AG04450 (cell line): ENCODE data around the gene EPHA7. TPM values are rescaled to one million over a fixed set of nuclear protein-coding genes. Genes with fewer than 3 reads are reported as not detected.

Experiments
- CTCF ChIA-PET: fragments of 300-600, 350-600 bp; formaldehyde crosslinking; extraction: SDS; loops from one replicate; lab custom pipeline; 2022; ENCODE audit warnings: antibody characterized with exemption, inconsistent platforms; lab: Charles Lee
- POLR2A ChIA-PET: fragments of 350-600 bp; formaldehyde crosslinking; extraction: SDS; loops from one replicate; lab custom pipeline; 2021; ENCODE audit warnings: antibody characterized with exemption, inconsistent platforms; lab: Yijun Ruan, JAX
- DNase-seq: peaks from one replicate; pipeline ENCODE4 v3.0.0-alpha.2; 2011; ENCODE audit warnings: low read depth, low spot score
- H3K27ac ChIP-seq: one replicate; pipeline ENCODE4 v1.5.1; 2012; ENCODE audit warnings: low read depth, low read length, control low read depth
- H3K27me3 ChIP-seq: one replicate; pipeline ENCODE4 v1.6.0; 2012; ENCODE audit warnings: low read length; ENCODE audit not compliant: control insufficient read depth, insufficient read depth
- H3K4me3 ChIP-seq: 2 replicates; pipeline ENCODE4 v1.5.1; 2011; ENCODE audit warnings: mild to moderate bottlenecking, low read depth, low read length, control low read depth
- H3K9me3 ChIP-seq: 2 replicates; pipeline ENCODE4 v1.5.1; 2012; ENCODE audit warnings: low read length; ENCODE audit not compliant: control insufficient read depth, insufficient read depth
- CTCF ChIP-seq: IDR thresholded peaks from 2 replicates; pipeline ENCODE4 v1.5.1; 2011; ENCODE audit warnings: low read depth, low read length, control low read depth, inconsistent platforms
- polyA minus RNA-seq: library from RNA; depleted of rRNA, polyadenylated mRNA; stranded (reverse); fragments of >200 nt; gene quantifications from 2 replicates; pipeline ENCODE4 v1.2.3, GENCODE V29; 2011; rRNA and poly(A)+ RNA removed
- polyA plus RNA-seq: library from polyadenylated mRNA; depleted of rRNA; stranded (reverse); fragments of >200 nt; gene quantifications from 2 replicates; pipeline ENCODE4 v1.2.3, GENCODE V29; 2011; rRNA removed

Gene EPHA7
- polyA plus RNA-seq (not detected in 2 replicates), polyA minus RNA-seq (not detected in 2 replicates)

DNA sequence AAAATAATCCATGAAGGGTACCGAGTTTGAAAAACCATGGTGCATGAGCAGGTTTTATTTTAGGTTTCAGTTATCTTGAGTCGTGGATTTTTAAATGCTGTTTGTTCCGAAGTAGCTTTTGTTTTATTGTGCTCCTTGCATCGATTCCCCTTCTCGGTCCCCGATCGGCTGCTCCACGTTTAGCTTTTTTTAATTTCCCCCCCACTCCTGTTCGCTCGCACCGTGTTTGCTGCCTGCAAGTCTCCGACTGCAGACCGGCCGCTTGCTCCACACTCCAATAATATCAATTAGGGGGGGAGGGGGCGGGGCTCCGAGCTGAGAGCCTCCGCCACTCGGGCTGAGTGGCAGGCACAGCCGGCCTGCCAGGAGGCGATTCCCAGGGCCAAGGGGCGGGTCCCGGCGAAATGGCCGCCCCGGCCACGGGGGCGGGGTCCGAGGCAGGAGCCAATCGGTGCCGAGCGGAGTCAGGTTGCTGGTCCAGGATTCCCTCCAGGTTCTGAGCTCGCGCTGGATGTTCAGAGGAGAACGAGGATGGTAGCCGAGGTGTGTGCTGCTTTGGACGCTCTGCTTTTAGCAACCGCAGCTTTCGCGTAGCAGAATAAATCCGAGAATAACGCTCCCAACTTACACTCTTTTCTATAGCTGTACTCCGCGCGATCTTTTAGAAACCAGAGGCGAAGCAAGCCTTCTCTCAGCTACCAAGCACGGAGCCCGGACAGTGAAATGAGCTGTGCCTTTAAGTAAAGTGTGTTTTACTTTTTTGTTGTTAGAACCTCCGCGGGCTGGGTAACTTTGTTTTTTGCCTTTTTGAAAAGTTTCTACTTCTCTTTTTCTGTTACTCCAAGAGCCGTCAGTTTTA, at the start of gene EPHA7:
TSS of gene EPHA7 (minus strand) at position 256 of the 859 bp plus-strand sequence. CDS start at position 38, 218 bp downstream.
- no peak for TF ChIP-seq CTCF

DNA sequence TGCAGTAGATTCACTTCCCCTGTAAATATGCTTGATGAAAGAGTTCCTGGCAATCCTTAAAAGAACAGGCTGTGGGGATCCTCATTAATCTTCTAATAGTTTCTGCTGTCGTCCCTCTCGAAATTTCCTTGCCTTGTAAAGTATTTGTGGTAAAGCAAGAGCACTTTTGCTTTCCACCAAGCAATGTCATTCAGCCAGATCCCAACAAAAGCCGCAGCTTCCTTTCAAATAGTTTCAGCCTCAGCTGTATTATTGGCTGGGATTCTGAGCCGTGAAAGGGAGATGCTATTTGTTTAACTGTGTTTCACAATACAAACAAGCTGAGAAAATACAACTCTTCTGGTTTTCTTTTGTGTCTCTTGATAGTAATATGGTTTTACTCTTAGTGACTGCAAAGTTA, 48.9 kb upstream of the EPHA7 start:
- ChIA-PET POLR2A (no interaction called here), CTCF (no interaction called here)
- Histone ChIP-seq H3K27ac (no peak overlapping the region), H3K4me3 (no peak overlapping the region), H3K27me3 (no peaks in the 10 kb centered on the region), H3K9me3 (no peaks in the 10 kb centered on the region)
- no peak for DNase-seq
- no peak for TF ChIP-seq CTCF

More for the DNA sequence above, at the start of gene EPHA7:
- peaks cover 6% of the 10 kb centered on the region; the same call in 1 of the 2 replicates for H3K9me3 ChIP-seq
- H3K27ac ChIP-seq = no peak within 1 kb of the TSS
- peak; percentile 8 for DNase-seq
- H3K4me3 ChIP-seq = peak within 1 kb of the TSS; percentile 48
- peaks cover 29% of the 10 kb centered on the region for H3K27me3 ChIP-seq
- POLR2A ChIA-PET = interaction anchor here (0.5 kb wide), 1 partner anchor 641 kb away, joined by 5 read pairs; no protein-coding TSS in a partner anchor
- CTCF ChIA-PET = interaction anchor here (1.2 to 1.3 kb wide), 2 partner anchors 609 to 1672 kb away, joined by 3 to 4 read pairs; no protein-coding TSS in a partner anchor

GRCh38 chr6:93454533-93454932, 35.2 kb upstream of the EPHA7 start:
- Histone ChIP-seq H3K27ac (no peak overlapping the region), H3K27me3 (no peaks in the 10 kb centered on the region), H3K4me3 (no peak overlapping the region), H3K9me3 (no peaks in the 10 kb centered on the region)
- ChIA-PET CTCF (no interaction called here), POLR2A (no interaction called here)
- no peak for DNase-seq
- no peak for TF ChIP-seq CTCF

- ChIA-PET CTCF (no interaction called here), POLR2A (no interaction called here)
- H3K27ac ChIP-seq = no peak overlapping the region
- TF ChIP-seq CTCF = no peak
- DNase-seq = no peak
- H3K27me3 ChIP-seq = no peaks in the 10 kb centered on the region
- H3K4me3 ChIP-seq = no peak overlapping the region
- H3K9me3 ChIP-seq = no peaks in the 10 kb centered on the region
Observed at GRCh38 chr6:93453956-93454355, 34.6 kb upstream of the EPHA7 start.

GRCh38 chr6:93447874-93448273, 28.5 kb upstream of the EPHA7 start:
- H3K27ac ChIP-seq = no peak overlapping the region
- POLR2A ChIA-PET = no interaction called here
- DNase-seq = no peak
- no peaks in the 10 kb centered on the region; the same call in 1 of the 2 replicates for H3K9me3 ChIP-seq
- H3K4me3 ChIP-seq = no peak overlapping the region
- TF ChIP-seq CTCF = no peak
- H3K27me3 ChIP-seq = no peaks in the 10 kb centered on the region
- CTCF ChIA-PET = interaction anchor here (0.7 to 1.5 kb wide), 2 partner anchors 25 to 1644 kb away, joined by 3 read pairs; no protein-coding TSS in a partner anchor
